ENCODE data around the gene KDM6A. TPM values are rescaled to one million over a fixed set of nuclear protein-coding genes. Genes with fewer than 3 reads are reported as not detected.

Gene KDM6A
- total and polyA plus RNA-seq, 9 of the 15 experiments (the other 6 are each of a cell fraction or from before 2014, with no cell fraction given): 8.4 to 34.3 (median 22.9) TPM

DNA sequence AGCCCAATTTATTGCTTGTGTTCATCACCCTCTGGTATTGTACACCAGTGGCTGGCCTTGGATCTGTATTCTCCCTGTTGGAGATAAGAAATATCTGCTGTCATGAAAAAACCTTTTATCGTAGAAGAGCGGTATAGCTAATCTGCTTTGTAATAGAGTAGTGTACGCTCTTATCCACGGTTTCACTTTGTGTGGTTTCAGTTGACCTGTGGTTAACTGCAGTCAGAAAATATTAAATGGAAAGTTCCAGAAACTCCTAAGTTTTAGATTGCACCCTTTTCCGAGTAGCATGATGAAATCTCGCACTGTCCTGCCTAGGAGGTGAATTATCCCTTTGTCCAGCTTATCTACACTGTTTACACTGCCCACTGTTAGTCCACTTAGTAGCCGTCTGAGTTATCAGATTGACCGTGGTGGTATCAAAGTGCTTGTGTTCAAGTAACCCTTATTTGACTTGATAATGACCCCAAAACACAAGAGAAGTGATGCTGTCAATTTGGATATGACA is 42.4 kb downstream of the KDM6A start (continued):
- TF ChIP-seq, protein P1, sequence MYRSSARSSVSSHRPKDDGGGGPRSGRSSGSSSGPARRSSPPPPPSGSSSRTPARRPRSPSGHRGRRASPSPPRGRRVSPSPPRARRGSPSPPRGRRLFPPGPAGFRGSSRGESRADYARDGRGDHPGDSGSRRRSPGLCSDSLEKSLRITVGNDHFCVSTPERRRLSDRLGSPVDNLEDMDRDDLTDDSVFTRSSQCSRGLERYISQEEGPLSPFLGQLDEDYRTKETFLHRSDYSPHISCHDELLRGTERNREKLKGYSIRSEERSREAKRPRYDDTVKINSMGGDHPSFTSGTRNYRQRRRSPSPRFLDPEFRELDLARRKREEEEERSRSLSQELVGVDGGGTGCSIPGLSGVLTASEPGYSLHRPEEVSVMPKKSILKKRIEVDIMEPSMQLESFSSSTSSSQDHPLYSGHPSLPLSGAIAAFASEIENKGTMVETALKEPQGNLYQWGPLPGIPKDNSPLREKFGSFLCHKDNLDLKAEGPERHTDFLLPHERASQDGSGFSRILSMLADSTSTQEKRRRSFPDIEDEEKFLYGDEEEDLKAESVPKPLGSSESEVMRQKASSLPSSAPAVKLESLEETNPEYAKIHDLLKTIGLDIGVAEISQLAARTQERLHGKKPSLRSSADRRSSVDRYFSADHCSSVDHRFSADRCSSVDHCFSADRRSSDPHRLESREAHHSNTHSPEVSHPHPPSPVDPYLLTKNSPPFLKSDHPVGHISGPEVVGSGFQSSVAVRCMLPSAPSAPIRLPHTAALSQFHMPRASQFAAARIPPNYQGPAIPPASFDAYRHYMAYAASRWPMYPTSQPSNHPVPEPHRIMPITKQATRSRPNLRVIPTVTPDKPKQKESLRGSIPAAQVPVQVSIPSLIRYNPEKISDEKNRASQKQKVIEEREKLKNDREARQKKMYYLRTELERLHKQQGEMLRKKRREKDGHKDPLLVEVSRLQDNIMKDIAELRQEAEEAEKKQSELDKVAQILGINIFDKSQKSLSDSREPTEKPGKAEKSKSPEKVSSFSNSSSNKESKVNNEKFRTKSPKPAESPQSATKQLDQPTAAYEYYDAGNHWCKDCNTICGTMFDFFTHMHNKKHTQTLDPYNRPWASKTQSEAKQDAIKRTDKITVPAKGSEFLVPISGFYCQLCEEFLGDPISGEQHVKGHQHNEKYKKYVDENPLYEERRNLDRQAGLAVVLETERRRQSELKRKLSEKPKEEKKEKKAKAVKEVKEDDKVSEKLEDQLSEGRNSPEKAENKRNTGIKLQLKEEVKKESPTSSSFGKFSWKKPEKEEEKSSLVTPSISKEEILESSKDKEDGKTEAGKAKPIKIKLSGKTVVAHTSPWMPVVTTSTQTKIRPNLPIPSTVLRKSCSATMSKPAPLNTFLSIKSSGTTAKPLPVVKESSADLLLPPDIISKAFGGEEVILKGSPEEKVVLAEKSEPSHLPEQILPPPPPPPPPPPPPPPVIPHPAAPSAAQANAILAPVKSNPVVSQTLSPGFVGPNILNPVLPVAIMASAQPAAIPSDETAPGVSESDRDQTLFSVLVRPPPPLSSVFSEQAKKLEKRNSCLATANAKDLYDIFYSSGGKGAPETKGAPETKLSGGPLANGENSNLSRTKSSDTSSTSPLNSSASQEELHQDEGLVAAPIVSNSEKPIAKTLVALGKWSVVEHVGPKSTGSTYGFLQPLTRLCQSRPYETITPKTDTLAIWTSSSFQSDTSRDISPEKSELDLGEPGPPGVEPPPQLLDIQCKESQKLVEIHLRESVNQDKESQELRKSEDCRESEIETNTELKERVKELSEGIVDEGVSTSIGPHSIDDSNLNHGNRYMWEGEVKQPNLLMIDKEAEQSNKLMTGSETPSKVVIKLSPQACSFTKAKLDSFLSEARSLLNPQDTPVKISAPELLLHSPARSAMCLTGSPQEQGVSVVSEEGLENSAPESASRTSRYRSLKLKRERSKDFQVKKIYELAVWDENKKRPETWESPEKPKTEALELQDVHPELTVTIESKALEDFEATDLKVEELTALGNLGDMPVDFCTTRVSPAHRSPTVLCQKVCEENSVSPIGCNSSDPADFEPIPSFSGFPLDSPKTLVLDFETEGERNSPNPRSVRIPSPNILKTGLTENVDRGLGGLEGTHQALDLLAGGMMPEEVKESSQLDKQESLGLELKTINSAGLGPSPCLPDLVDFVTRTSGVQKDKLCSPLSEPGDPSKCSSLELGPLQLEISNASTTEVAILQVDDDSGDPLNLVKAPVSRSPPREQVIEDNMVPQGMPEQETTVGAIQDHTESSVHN (IDR thresholded peaks at IDR 0.05; ENCODE audit: borderline replicate concordance in 1 of 2, low read depth in 1 of 2): 0 out of 4 replicates have a peak, but pooled peaks of 1 of the 2 experiments have one; percentile 12
- TF ChIP-seq MCM5 (IDR thresholded peaks at IDR 0.05; ENCODE audit: low read depth) (no peak), ARID3A (IDR thresholded peaks at IDR 0.05; ENCODE audit: borderline replicate concordance, low read depth, low read length) (peak; percentile 73), BRD9 (IDR thresholded peaks at IDR 0.05; ENCODE audit: low read depth, partially characterized antibody) (peak; percentile 56), NCOA1 (IDR thresholded peaks at IDR 0.05; ENCODE audit: low read depth) (peak; percentile 77), ARNT (IDR thresholded peaks at IDR 0.05) (peak; percentile 27 to 89; a peak in 2 of 4 replicates), ATF1 (CRISPR knock-in tag; IDR thresholded peaks at IDR 0.05) (no peak), ATF1 (tag; IDR thresholded peaks at IDR 0.05) (peak; percentile 35), HCFC1 (IDR thresholded peaks at IDR 0.05; ENCODE audit: low read depth, low read length) (no peak)
- TF ChIP-seq, protein P2, sequence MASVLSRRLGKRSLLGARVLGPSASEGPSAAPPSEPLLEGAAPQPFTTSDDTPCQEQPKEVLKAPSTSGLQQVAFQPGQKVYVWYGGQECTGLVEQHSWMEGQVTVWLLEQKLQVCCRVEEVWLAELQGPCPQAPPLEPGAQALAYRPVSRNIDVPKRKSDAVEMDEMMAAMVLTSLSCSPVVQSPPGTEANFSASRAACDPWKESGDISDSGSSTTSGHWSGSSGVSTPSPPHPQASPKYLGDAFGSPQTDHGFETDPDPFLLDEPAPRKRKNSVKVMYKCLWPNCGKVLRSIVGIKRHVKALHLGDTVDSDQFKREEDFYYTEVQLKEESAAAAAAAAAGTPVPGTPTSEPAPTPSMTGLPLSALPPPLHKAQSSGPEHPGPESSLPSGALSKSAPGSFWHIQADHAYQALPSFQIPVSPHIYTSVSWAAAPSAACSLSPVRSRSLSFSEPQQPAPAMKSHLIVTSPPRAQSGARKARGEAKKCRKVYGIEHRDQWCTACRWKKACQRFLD (CRISPR knock-in tag; IDR thresholded peaks at IDR 0.05): no peak
- TF ChIP-seq, protein P3, sequence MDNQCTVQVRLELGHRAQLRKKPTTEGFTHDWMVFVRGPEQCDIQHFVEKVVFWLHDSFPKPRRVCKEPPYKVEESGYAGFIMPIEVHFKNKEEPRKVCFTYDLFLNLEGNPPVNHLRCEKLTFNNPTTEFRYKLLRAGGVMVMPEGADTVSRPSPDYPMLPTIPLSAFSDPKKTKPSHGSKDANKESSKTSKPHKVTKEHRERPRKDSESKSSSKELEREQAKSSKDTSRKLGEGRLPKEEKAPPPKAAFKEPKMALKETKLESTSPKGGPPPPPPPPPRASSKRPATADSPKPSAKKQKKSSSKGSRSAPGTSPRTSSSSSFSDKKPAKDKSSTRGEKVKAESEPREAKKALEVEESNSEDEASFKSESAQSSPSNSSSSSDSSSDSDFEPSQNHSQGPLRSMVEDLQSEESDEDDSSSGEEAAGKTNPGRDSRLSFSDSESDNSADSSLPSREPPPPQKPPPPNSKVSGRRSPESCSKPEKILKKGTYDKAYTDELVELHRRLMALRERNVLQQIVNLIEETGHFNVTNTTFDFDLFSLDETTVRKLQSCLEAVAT (IDR thresholded peaks at IDR 0.05): peak in 1 of 2 experiments; percentile 80; a peak in 2 of 4 replicates
- TF ChIP-seq, protein P4, sequence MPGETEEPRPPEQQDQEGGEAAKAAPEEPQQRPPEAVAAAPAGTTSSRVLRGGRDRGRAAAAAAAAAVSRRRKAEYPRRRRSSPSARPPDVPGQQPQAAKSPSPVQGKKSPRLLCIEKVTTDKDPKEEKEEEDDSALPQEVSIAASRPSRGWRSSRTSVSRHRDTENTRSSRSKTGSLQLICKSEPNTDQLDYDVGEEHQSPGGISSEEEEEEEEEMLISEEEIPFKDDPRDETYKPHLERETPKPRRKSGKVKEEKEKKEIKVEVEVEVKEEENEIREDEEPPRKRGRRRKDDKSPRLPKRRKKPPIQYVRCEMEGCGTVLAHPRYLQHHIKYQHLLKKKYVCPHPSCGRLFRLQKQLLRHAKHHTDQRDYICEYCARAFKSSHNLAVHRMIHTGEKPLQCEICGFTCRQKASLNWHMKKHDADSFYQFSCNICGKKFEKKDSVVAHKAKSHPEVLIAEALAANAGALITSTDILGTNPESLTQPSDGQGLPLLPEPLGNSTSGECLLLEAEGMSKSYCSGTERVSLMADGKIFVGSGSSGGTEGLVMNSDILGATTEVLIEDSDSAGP (CRISPR knock-in tag; IDR thresholded peaks at IDR 0.05): no peak
